GM19023 (cell line): ENCODE results near the gene PSAT1.

Experiments
- ATAC-seq: cut with Tn5 transposase; IDR thresholded peaks from one replicate; pipeline ENCODE4 v1.9.1; 2021; ENCODE audit warnings: mild to moderate bottlenecking, moderate library complexity; ENCODE audit not compliant: unreplicated experiment

Gene PSAT1

DNA sequence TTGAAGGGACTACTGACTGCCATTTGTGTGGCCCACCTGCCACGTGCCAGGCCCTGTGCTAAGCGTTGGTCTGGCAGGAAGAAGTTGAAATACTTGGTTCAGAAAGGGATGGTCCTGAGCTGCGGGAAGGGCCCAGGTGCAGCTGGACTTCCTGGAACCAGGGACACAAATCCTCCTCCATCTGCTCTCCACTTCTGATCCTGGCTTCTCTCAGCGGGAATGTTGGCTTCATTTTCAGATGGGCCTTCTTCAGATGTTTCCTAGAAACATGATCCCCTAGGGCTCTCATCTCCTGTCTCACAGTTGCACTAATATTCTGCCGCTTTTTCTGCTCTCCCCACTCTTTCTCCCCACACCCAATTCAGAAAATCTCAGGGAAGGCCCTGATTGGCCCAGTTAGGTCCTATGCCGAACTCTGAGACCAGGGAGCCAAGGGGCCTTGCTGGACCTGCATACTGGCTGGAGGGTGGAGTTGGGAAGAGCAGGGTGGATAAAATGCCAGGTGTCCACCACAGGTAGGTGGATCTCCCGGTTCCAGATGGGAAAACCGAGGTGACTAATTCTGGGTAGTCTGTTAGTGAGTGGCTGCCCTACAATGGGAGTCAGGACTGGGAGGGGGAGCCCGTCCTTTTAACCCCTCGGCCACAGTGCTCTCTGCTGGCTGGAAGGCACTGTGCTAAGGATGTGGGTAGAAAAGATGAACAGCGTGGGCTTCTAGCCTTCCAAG is 19.4 kb downstream of the PSAT1 start:
- ATAC-seq: no peak

DNA sequence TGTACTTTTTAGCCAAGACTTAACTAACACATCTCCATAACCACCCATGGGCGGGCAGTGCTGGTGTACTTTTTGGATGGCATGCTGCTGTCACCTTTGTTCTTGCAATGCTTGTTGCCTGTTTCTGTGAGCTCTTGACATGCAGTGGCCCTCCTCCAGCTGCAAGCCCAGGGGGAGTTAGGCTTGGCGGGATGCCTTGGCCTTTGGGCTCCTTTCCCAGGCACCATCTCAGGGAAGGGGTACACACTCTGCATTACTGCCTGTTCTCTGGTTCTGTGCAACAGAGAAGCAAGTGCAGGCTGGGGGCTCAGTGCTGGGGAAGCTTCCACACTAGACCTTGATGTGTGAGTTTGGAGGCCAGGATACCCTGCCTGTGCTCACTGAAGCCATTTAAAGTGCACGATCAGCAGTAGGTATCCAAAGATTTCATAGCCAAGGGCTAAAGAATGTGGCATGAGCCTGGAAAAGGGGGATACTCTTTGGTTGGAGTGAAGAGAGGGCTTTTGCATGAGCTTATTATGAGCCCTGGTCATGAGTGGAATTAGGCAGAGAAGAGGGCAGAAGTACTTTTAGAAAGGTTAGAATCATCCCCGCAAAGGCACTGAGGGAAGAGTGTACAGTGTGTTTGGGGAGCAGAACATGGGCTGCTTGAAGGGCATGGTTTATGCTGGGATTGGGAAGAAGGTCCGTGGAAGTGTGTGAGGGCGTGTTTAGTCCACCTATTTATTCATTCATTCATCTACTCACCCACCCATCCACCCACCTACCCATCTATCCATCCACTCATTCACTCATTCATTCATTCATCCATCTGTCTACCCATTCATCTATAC is 22.5 kb downstream of the PSAT1 start:
- no peak for ATAC-seq

DNA sequence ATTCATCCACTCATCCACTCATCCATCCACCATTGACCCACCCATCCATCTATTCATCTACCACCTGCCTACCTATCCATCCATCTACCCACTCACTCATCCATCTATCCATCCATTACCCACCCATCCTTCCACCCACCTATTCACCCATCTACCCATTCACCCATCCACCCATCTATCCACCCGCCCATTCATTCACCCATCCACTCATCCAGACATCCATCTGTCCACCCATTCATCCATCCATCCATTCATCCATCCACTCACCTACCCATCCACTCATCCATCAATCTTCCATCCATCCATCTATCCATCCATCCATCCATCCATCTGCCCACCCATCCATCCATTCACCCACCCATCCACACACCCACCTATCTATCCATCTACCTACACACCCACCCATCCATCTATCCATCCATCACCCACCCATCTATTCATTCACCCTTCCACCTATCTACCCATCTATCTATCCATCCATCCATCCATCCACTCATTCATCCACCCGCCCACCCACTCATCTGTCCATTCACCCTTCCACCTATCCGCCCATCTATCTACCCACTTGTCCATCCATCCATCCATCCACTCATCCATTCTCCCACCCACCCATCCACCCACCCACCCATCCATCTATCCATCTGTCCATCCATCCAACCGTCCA is 23.2 kb downstream of the PSAT1 start:
- ATAC-seq: no peak

DNA sequence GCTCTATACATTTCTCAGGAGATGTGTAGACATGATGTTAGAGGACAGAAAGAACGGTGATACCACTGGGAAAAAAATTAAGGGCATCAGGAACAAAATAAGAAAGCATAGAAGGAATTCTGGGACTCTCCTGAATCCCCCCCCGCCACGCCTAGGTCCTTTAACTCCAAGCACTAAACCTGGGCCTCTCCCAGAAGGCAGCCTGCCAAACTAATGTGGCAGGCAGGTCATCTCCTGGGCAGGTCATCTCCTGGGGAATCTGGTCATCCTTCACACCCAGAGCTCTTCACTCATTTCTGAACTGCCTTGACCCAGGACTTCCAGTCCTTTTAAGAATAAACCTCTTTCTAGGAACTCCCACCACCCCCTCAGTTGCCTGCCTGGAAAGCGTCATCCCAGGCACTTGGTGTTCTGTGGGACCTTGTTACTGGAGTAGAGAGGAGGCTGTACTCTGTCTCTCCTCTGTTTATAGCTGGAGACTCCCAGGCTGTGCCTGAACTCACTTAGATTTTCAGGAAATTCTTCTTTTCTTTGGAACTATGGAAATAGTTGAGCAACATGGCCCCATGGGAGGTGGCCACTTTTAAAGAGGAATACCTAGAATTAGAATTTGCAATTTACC is 24.1 kb downstream of the PSAT1 start:
- no peak for ATAC-seq

DNA sequence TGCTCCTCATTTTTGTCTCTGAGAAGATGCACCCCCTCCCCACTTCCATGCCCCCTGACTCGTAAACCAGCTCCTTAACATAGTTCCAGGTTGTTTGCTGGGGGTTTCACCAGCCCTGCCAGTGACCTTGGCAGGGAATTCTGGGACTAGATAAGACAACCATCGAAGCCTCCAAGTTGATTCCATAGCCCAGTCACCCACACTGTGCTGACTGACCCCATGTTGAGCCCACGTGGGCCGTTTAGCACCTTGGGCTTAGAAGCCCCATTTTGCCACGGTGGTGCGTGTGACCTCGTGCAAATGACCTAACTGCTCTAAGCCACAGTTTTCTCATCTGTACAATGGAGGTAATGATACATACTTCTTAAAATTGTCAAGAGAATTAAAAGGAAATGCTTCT is 24.6 kb downstream of the PSAT1 start:
- no peak for ATAC-seq

DNA sequence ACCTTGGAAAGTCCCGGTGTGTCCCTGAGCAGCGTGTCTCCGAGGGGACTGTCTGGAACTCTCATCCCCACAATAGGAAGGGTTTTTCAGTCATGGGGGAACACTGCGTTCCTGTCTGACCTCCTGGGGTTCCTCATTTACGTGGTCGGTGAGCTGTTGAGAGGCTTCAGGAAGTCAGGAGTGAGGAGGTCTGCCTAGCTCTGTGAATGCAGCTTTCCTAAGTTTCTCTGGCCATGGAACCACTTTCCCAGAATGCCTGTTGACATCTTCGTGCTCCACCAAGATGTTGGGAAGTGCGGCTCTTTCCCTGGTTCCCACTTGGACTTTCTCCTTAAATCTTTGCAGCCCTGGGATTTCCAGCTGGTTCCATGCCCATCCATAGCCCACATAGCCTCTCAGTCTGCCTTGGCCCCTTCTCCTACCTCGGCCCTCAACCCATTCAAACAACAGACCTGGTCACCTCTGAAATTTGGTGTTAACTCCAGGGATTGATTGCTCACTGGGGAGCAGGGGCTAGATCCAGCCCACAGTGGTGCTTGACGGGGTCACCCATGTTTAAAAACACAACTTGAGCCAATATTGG is 27.2 kb downstream of the PSAT1 start:
- no peak for ATAC-seq

DNA sequence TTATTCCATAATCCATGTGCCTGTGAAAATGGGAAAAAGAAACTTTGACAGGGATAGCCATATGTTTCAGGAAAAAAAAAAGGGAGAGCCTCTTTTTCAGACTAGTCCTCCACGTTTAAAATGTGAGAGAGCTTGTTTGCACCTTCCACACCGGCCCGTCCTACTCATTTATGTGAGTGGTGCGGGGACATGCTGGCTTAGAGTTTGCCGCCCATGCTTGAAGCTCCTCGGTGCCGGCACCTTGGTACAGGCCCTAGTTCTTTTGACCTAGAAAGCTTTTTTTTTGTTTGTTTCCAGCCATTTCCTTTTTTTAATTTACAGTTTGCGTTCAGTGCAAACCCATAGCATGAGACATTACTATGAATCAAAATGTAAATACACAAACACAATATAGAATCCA is 27.8 kb downstream of the PSAT1 start:
- no peak for ATAC-seq

DNA sequence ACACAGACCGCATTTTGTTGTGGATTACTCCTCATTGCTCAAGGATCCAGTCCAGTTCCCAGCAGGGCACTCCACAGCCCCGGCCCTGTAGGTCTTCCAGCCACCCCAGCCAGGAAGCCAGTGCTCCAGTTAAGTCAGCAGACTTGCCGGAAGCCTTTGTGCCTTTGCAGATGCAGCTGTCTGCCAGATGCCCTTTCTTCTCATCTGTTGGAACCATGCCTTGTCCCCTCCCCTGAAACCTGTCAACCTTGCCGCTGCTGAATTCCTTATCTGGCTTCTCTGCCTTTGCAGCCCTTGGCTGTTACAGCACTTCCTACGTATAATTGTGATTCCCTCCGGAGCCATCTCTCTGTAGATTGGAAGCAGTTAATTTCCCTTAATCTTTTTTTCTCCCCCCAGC is 28.4 kb downstream of the PSAT1 start:
- ATAC-seq: no peak

DNA sequence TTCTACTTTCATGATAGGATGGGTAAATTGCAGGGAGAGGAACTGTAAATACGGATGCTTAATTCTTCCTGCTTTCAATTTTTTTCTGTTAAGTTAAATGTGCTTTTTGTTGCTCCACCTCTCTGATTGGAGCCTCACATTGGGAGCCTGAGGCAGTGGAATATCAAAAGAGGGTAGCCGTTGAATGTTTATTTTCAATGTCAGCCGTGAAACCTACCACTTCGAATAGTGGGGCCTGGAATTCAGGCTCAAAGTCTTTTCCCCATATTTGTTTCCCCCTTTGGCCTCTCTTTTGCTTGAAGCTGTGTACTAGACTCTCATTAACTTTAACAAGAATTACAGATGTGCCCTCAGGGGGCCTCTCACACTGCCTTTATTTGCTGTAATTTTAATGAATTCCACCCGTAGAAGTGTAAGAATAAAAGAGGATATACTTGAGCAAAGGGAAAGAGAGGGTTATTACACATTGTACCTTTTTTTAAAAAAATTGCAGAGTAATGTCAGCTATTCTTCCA is 29.0 kb downstream of the PSAT1 start:
- ATAC-seq: no peak

DNA sequence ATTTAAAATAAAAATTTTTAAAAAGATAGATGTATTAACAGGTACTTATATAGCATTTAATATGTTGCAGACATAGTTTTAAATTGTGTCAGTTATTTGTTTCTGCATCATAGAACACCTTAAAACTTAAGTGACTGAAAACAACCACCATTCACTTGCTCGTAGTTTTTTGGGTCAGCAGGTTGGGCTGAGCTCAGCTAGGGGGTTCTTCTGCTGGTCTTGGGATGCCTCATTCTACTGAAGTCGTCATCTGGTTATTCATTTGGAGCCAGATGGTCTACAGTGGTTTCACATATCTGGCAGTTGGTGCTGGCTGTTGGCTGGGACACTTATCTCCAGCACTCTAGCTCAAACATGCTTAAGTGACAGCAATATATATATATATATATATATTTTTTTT is 29.6 kb downstream of the PSAT1 start:
- ATAC-seq: no peak

DNA sequence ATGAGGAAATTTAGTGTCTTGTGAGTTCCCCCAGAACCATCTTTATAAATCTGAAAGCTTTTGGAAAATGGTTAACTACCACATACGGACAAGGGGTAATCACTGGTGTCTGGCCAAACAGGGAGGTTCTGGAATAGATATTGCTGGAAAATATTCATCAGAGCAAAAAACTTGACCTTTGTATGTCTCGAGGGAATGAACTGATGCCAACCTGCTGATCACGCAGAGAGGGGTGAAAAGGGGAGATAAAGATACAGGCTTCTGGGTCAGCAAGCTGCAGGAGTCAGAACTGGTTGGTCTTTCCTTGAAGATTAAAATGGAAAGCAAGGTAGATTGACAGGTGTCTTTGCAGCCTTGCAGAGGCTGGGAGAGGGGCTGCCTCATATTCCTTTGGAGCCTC is 35.5 kb downstream of the PSAT1 start:
- no peak for ATAC-seq

DNA sequence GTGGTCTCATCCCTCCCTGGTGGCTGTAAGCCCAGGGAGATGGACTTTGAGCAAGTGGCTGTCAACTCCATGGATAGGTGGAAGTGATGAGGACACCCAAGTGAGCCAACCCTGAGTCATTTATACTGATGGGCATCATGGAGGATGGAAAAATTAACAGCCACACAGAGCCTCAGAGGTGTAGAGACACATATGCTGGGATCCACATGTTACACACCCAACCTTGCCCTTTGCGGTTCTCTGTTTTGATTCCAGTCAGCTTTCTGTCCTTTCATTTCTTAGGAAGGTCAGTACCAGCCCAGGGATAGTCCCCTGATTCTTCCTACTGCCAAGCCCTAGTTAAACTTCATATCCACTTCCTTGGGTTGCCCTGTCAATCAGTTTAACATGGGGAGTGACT is 51.9 kb downstream of the PSAT1 start:
- ATAC-seq: no peak

DNA sequence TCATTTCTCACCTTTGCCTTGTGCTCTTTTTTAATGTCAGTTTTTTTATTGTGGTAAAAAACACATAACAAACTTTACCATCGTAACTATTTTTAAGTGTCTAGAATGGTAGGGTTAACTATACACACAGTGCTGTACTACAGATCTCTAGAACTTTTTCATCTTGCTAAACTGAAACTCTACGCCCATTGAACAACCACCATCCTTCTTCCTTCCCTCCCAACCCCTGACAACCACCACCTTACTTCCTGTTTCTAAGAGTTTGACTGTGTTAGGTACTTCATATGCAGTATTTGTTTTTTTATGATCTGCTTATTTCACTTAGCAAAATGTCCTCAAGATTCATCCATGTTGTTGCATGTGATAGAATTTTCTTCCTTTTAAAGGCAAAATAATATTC is 54.9 kb downstream of the PSAT1 start:
- no peak for ATAC-seq

DNA sequence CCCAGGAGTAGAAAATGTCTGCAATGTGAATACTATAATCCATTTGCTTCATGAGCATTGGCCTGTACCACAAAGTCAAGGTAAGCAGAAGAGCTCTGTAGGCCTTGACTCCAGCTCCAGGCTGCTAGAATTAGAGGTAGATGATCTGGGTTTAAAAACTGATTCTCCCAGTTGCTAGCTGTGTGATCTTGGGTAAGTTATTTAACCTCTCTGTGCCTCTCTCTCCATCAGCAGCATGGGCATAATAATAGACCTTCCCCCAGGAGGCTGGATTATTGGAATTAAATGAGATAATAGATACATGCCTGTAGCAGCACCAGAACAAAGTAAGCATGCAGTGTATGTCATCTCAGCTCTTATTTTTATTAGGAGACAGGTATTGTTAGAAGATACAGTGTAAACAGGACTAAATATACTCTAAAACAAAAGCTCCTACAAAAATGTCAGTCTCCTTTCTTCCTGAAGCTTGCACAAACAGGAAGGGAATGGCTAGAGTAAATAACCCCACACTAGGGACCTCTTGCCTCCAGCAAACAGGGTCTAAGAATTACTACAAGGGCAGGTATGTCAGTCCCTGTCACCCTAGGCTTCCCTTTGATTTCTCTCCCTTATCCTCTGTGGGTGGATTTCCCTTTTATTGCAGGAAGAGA is 57.5 kb downstream of the PSAT1 start:
- ATAC-seq: no peak

DNA sequence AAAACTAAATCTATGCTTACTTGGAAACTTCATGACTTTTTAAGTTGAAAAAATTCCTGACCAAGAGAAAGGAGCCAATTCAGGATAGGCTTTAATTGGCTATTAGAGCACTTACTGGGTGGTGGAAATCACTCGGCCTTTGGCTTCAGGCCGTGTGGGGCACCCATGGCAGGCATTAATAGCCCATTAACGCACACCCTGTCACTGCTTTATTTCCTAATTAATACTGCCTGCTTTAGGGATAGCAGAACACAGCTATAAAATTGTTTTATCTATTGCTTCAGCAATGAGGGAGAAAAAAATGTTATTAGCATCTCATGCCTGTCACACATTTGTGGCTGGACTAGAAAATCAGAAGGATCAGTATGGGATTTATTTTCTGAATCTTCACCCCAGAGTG is 58.1 kb downstream of the PSAT1 start:
- ATAC-seq: no peak

DNA sequence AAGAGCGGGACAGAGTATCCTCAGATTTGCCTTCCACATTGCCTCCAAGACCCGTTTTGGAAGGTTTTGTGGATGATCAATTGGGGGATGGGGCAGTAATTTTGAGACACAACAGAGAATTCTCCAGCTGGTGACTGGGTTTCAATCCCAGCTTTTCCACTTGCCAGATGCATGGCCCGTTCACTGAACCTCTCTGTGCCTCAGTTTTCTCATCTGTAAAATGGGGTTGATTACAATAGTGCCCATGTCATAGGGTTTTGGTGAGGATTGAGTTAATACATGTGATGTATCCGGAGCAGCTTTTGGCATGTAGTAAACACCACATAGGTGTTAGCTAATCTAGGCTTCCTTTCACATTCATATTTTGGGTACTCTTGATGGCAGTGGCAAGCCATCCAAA is 59.7 kb downstream of the PSAT1 start:
- no peak for ATAC-seq

DNA sequence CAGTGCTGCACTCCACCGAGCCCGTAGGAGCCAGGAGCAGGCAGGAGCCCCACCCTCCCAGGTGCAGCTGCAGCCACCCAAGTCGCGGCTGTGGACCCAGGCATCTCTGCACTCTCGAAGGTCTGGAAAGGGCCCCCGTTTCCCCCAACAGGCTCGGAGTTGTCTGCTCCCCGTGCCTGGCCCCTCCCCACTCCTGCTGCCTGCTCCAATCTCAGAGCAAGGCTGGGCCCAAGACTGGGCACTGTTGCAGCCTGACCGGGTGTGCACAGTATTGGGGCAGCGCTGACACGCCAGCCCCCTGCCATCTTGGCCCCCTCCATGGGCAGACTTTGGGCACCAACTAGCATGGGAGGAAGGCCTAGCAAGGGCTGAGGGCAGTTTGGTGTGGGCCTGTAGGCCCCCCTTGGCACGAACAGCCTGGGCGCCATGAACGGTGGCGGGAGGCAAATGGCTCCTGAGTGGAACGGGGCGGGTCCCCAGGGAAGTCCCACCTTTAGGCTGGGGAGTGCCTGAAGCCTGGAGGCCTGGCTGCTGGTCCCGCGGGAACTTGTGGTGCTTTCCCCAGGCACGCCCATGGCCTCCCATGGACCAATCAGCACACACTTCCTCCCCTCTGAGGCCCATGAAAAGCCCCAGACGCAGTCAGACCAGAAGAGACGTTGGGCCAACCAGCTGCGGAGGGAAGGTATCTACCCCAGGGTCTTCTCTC is 60.4 kb downstream of the PSAT1 start:
- peak; percentile 77 for ATAC-seq

DNA sequence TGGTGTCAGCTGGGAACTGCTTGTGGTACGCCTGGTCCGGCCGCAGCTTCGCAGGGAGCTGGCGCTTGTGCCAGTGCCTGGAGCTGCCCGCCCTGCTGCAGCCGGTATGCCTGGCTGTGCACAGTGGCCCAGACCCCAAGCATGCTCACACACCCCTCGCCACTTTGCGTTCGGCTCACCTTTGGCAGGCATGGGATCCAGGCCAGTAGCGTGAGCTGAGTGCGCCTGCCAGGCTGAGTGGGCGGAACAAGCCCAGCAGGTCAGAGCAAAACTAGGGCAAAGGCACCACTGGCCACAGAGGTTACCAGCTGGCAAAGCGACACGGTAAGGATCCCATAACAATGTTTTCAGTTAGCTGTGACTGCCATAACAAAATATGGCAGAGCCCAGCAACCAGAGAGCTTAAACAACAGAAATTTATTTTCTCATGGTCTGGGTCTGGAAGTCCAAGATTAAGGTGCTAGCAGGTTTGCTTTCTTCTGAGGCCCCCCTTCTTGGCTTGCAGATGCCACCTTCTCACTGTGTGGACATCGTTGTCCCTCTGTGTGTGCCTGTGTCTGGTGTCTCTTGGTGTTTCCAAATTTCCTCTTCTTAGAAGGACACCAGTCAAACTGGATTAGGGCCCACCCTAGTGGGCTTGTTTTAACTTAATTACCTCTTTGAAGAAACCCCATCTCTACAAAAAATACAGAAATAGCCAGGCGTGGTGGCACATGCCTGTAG is 61.6 kb downstream of the PSAT1 start:
- no peak for ATAC-seq

DNA sequence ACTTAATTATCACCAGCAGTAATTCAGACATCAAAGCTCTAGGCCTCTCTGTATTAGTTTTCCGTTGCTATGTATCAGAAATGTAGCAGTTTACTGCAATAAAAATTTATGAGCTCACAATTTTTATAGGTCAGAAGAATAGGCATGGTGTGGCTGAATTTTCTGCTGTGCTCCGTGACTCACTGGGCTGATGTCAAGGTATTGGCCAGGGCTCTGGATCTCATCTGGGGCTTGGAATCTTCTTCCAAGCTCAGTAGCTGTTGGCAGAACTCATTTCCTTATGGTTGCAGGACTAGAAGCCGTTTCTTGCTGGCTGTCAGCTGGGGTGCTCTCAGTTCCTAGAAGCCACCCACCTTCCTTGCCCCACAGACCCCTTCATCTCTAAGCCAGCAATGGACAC is 66.3 kb downstream of the PSAT1 start:
- ATAC-seq: no peak
